ENCODE results near the gene NADK. TPM values are rescaled to one million over a fixed set of nuclear protein-coding genes. Genes with fewer than 3 reads are reported as not detected.

The NADK gene
- total and polyA plus RNA-seq, 11 donors = 17.7 to 45.2 (median 23.3) TPM

GRCh38 chr1:1757422-1758058 is 20.7 kb downstream of the NADK start:
- intact Hi-C loops (cut with DNase I) = loop anchor here in 1 of 10 donors (10.0 kb wide), 1 partner anchor 147 kb away; no protein-coding TSS in a partner anchor
- H3K27me3 ChIP-seq = no peaks in the 10 kb centered on the region
- H3K4me1 ChIP-seq = peaks cover 0 to 19% (median 10%) of the 10 kb centered on the region in 12 donors
- H3K4me3 ChIP-seq = no peak overlapping the region
- 94 to 96% (median 94%) methylated on average over 23 to 25 of the region's 25 CpGs for WGBS, 4 donors
- H3K9me3 ChIP-seq = no peaks in the 10 kb centered on the region
- ATAC-seq = no peak
- DNase-seq = peak in 1 of 5 donors; percentile 9
- peak overlapping the region in 1 of 12 donors; percentile 70 for H3K27ac ChIP-seq
- H3K36me3 ChIP-seq = peaks cover 0 to 97% (median 86%) of the 10 kb centered on the region in 9 donors
- TF ChIP-seq POLR2A (IDR thresholded peaks at IDR 0.05) = no peak
- no peak for TF ChIP-seq CTCF (IDR thresholded peaks at IDR 0.05)

- Histone ChIP-seq H3K4me3 (no peak overlapping the region), H3K9me3 (no peaks in the 10 kb centered on the region), H3K27me3 (no peaks in the 10 kb centered on the region), H3K4me1 (peaks cover 0 to 19% (median 10%) of the 10 kb centered on the region in 12 donors), H3K36me3 (peaks cover 0 to 96% (median 84%) of the 10 kb centered on the region in 9 donors), H3K27ac (no peak overlapping the region)
- WGBS, 4 donors = 88 to 93% (median 91%) methylated on average over 29 to 33 of the region's 33 CpGs
- intact Hi-C loops (cut with DNase I) = loop anchor here in 1 of 10 donors (10.0 kb wide), 1 partner anchor 148 kb away; no protein-coding TSS in a partner anchor
- DNase-seq (peak in 1 of 5 donors; percentile 13), ATAC-seq (no peak)
- TF ChIP-seq POLR2A (IDR thresholded peaks at IDR 0.05) (no peak), CTCF (IDR thresholded peaks at IDR 0.05) (no peak)
Observed at GRCh38 chr1:1756661-1757421, 21.4 kb downstream of the NADK start.

- intact Hi-C loops (cut with DNase I) = loop anchor here in 1 of 10 donors (10.0 kb wide), 1 partner anchor 149 kb away; no protein-coding TSS in a partner anchor
- no peaks in the 10 kb centered on the region for H3K9me3 ChIP-seq
- peaks cover 0 to 86% (median 74%) of the 10 kb centered on the region in 9 donors for H3K36me3 ChIP-seq
- peak in 1 of 5 donors; percentile 9 for DNase-seq
- ATAC-seq = no peak
- H3K4me3 ChIP-seq = no peak overlapping the region
- 87 to 97% (median 90%) methylated on average over 11 to 15 of the region's 15 CpGs for WGBS, 4 donors
- H3K4me1 ChIP-seq = peaks cover 0 to 19% (median 10%) of the 10 kb centered on the region in 12 donors
- TF ChIP-seq POLR2A (IDR thresholded peaks at IDR 0.05) = no peak
- no peak for TF ChIP-seq CTCF (IDR thresholded peaks at IDR 0.05)
- no peaks in the 10 kb centered on the region for H3K27me3 ChIP-seq
- H3K27ac ChIP-seq = no peak overlapping the region
Observed at GRCh38 chr1:1755852-1756251, 22.4 kb downstream of the NADK start.

- 89 to 95% (median 93%) methylated on average over 17 to 19 of the region's 19 CpGs for WGBS, 4 donors
Observed at GRCh38 chr1:1755426-1755825, 22.8 kb downstream of the NADK start.

More at GRCh38 chr1:1755426-1755825, 22.8 kb downstream of the NADK start:
- H3K4me1 ChIP-seq = peaks cover 0 to 19% (median 10%) of the 10 kb centered on the region in 12 donors
- intact Hi-C loops (cut with DNase I) = loop anchor here in 1 of 10 donors (10.0 kb wide), 1 partner anchor 149 kb away; no protein-coding TSS in a partner anchor
- peak in 1 of 5 donors; percentile 15 for DNase-seq
- H3K9me3 ChIP-seq = no peaks in the 10 kb centered on the region
- H3K27me3 ChIP-seq = no peaks in the 10 kb centered on the region
- ATAC-seq = no peak
- H3K36me3 ChIP-seq = peaks cover 0 to 82% (median 70%) of the 10 kb centered on the region in 9 donors
- no peak overlapping the region for H3K27ac ChIP-seq
- no peak overlapping the region for H3K4me3 ChIP-seq
- TF ChIP-seq CTCF (IDR thresholded peaks at IDR 0.05) (no peak), POLR2A (IDR thresholded peaks at IDR 0.05) (no peak)
